HG02870 (cell line): ENCODE measurements around the gene MEI1.

Experiments
- ATAC-seq: cut with Tn5 transposase; IDR thresholded peaks from one replicate; pipeline ENCODE4 v1.9.1; 2021; ENCODE audit warnings: mild to moderate bottlenecking, moderate library complexity; ENCODE audit not compliant: unreplicated experiment

Gene MEI1

DNA sequence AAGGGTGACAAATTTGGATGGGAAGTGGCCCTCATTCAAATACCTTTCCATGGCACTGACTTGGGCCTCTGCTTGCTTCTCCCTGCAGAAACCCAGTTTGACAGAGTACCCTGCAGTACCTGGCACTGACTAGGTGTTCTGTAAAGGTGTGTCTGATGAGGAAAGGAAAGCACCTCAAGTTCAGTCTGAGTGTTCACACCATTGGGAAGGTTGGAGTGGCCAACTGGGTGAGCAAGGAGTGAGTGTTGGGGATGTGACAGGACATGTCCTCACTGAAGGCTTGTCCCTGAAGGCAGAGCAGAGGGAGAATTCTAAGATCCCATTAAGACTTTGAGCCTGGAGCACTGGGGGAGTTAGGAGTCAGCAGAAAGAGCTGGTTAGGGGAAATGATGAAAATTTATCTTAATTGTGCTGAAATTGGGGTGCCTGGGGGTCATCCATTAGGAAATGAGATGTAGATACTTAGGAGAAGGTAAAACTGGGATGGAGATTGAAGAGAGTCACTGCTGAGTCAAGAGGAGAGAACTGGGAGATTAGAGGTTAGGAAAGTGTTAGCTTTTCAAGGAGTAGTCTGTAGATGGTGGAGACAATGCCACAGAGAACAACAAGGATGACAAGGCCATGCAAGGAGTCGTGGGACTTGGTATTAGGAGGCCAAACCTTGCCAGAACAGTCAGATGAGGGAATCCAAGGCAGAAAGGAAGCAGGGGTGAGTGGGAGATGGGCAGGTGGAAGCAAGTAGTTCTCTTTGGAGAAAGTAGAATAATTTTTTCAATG is 139.7 kb downstream of the MEI1 start:
- ATAC-seq: no peak

DNA sequence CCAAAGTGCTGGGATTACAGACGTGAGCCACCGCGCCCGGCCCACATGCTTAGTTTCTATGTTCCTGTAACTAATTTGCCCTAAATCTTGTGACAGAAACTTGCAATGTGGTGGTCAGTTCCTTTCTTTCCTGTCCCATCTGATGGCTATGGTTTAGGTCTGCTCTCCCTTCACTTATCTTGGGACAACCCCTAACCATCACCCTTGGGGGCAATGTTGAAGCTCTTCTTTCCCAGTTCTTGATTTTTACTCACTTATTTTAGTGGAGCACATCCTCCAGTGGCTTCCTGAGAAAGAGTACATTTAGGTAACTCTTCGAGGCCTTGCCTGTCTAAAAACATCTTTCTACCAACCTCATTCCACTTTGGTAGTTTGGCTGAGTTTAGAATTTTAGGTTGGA is 140.9 kb downstream of the MEI1 start:
- ATAC-seq: no peak

DNA sequence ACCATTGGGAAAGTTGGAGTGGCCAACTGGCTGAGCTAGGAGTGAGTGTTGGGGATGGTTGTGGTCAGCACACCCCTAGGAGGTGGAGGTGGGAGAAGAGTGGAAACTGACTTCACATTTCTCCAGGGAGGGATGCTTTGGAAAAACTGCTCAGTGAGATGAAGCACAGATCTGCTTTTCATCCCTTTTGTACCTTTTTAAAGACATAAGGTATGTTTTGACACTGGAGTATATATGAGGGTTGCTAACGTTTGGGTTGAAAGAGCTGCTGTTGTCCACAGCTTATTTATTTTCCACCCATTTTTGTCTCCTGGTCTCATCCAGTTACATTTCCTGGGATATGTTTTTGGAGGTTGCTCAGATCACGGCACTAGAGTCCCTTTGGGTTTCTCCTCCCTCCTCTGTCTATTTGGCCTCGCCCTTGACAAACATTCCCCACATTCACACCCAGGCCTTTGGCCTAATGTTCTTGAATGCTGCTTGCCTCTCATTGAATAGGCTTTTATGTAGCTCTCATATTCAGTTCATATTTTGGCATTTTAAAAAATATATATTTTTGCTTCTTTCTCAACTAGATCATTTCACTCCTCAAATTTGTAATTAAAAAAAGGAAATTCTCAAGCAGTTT is 141.9 kb downstream of the MEI1 start:
- no peak for ATAC-seq

DNA sequence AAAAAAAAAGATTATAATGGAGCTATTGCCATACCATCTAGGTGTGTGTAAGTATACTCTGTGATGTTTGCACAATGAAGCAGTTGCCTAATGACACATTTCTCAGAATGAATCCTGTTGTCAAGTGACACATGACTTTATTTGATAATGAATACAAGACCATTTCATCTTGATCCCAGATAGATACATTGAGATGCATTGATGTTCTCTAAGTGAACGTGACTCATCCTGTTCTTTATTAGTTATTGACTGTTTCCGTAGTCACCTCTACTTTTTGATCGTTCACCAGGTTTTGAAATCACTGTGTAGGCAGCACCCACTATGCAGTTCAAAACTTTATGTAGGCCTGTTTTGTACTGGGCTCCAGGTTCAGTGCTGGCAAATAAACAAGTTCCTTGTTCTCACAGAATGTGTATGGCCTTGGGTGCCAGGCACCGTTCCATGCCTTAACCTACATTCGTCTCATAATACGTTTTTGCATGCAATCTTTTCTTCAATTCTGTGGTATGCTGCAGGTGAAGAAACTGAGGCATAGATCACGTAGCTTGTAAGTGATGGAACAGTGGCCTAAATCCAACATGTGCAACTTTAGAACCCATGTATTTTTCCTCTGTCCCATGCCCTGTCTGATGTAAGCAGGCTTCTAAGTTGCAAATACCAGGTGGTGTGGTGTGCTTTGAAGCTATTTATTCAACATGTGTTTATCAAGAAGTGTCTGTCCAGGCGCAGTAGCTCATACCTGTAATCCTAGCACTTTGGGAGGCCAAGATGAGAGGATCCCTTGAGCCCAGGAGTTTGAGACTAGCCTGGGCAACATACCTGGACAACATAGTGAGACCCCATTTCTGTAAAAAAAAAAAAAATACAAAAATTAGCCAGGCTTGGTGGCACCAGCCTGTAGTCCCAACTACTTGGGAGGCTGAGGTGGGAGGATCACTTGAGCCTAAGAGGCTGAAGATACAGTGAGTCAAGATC is 144.0 kb downstream of the MEI1 start:
- no peak for ATAC-seq

DNA sequence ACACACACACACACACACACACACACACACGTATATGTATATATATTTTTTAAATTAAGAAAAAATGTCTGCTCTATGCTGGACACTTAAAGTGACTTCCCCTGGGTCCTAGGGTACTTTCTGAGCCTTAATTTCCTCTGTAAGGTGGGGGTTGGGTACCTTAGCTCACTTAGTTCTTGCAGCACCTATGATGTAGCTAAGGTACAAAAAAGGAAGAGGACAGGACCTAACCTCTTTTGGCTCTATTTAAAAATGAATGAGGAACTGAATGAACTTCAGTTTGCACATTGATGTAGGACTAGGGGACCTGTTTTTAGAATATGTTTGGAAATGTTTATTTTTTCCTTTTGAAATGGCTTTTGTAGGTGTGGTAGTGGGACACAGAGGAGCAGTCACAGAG is 144.7 kb downstream of the MEI1 start:
- no peak for ATAC-seq

DNA sequence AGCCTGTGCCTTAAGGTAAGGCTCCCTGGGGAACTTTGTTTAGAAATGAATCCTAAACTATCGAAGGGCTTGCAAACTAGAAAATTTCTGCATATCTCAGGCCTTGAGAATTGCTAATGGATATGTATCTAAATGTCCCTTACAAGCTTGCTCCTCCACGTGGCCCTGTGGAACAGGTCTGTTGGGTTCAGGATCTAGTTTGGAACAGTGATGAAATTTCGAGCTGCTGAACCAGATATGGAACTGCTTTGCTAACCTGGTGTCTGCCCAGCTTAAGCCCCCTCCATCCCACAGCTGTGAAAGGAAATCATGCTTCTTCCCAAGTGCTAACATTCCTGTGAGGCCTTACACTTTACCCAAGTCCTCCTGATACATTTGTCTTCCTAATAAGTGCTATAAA is 145.2 kb downstream of the MEI1 start:
- no peak for ATAC-seq

DNA sequence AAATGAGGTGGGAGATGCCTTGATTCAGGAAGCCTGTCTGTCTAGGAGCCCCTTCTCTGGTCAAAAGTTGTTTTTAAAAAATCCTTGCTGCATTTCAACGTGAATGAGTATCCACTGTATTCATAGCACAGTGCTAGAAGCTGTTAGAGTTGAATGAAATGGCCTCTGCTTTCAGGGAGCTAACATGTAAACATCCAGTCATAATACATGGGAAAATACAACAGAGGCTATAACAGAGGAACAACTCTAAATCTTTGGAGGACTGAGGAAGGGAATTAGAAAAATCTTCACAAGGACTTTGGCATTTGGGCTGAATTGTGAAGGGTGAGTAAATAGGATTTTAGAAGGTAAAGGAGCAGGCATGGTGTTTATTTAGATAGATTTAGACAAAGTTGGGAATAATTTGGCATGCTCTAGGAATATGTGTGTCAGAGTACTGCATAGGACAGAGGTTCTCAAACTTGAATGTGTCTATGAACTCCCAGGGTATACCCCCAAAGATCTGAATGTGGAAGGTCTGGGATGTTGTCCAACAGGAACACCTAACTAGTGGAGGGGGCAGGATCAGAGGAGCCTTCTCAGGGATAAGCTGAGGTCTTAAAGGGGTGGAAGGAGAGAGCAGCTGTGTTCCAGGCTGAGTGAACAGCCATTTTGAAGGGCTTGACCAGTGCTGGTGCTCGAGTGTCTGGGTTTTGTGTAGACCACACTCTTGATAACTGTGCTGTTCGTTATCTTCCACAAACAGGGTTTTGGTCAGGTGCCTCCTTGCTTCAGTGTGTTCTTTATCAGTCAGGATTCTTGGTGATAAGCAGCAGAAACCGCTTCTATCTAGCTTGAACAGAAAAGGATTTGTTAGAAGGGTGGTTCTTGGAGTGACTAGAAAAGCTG is 146.3 kb downstream of the MEI1 start:
- ATAC-seq: no peak

DNA sequence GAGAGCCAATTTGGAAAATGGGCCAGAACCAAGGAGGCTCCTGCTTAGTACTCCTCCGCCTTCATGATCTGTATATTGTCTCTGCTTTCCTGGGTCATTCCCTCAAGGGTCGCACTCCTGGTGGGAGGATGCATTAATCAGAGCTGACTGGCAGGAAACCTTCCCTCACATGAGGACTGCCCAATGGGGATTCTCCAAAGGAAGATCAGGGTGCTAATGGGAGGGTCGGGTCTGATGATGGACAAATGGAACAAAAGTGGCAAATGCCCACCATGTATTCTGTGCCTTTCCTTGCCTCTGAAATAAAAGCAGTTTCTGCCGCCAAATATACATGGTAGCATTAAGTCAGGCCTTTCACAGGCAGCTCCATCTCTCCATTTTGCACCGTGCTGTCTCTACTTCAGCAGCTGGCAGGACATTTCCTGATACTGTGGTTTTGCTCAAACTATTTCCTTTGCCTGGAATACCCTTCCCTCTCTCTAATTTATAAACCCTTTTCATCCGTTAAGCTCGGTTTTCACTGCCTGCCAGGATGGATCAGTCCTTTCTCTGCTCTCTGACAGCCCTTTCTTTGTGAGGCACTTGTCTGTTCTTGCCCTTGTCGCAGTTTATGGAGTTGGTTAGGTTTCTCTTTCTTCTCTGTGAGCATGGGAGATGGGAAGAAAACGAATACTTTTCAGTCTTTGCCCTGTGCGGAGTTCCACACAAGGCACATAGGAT is 147.1 kb downstream of the MEI1 start:
- ATAC-seq: no peak

DNA sequence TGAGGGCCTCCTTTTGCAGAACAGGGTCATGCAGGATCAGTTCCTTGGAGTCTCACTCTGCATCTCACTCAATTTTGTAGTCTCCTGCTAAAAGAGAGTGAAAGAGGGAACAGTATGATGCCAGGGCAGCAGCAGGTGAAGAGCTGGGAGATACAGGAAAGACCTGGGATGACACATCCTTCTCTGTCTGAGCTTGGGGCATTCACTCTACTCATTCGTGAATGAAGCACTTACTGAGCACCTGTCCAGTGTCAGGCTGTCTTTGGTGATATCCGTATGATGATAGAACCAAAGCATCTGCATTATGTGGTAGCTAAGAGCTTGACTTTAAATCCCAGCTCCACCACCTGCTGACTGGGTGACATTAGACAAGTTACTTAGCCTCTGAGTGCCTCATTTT is 148.0 kb downstream of the MEI1 start:
- no peak for ATAC-seq

DNA sequence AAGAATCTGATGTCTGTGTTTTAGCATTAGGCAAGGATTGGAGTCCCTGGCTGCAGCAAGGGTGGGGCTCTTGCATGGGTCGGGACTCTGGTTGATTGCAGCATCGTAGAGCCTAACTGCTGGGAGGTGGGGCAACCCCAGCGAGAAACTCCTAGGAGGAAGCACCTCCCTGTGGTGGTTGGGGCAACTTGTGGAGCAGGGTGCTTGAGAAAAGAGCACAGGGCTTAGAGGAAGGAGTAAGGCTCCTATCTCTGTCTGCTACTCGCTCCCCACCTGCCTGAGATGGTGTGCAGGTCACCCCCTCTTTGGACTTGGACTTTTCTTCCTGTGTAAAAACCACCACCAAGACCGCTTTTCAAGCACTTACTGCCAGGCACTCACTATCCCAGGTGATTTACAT is 149.2 kb downstream of the MEI1 start:
- no peak for ATAC-seq
